PC-3 (cell line): ENCODE measurements around the gene BCAS4.

Experiments
- EZH2 ChIP-seq: fragments of 300-600 bp; sonication (generic); IDR thresholded peaks from one replicate; pipeline ENCODE4 v1.6.1; 2017; ENCODE audit warnings: antibody characterized with exemption, mild to moderate bottlenecking, low read length; ENCODE audit not compliant: unreplicated experiment
- EZH2phosphoT487 ChIP-seq: fragments of 300-600 bp; sonication (generic); IDR thresholded peaks from 2 replicates; pipeline ENCODE4 v1.6.1; 2018; ENCODE audit warnings: mild to moderate bottlenecking, antibody characterized with exemption, low read length, borderline replicate concordance
- TF ChIP-seq, protein P1 (sequence below): fragments of 300-600 bp; sonication (generic); conservative IDR thresholded peaks from 2 replicates; pipeline ENCODE4 v1.5.1; 2017; ENCODE audit warnings: antibody characterized with exemption, low read depth, mild to moderate bottlenecking, low read length

DNA sequence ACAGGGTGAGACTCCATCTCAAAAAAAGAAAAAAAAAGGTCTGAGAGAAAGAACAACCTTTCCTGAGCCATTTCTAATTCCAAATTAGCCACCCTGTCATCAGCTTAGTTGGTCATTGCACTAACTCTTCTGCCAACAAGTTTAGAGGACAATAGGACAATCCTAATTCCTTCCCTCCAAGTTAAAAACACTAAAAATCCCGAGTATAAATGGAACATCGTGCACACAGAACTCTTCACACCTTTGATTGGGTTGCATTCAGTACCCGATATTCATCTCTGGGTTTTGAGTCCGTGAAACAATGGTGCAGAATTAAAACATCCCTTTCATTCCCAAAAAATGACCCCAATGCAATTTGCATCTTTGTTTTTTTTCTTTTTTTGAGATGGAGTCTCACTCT is 40.4 kb upstream of the BCAS4 start:
- TF ChIP-seq, protein P1, sequence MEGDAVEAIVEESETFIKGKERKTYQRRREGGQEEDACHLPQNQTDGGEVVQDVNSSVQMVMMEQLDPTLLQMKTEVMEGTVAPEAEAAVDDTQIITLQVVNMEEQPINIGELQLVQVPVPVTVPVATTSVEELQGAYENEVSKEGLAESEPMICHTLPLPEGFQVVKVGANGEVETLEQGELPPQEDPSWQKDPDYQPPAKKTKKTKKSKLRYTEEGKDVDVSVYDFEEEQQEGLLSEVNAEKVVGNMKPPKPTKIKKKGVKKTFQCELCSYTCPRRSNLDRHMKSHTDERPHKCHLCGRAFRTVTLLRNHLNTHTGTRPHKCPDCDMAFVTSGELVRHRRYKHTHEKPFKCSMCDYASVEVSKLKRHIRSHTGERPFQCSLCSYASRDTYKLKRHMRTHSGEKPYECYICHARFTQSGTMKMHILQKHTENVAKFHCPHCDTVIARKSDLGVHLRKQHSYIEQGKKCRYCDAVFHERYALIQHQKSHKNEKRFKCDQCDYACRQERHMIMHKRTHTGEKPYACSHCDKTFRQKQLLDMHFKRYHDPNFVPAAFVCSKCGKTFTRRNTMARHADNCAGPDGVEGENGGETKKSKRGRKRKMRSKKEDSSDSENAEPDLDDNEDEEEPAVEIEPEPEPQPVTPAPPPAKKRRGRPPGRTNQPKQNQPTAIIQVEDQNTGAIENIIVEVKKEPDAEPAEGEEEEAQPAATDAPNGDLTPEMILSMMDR: no peak
- TF ChIP-seq EZH2 (no peak), EZH2phosphoT487 (no peak)
